Esophagus muscularis mucosa (tissue), 4 donors: ENCODE measurements around the gene ANP32E. TPM values are rescaled to one million over a fixed set of nuclear protein-coding genes. Genes with fewer than 3 reads are reported as not detected.
A peak's percentile ranks its signal among the peaks of the same experiment; 100 is the strongest.

Source experiments
- DNase-seq: peaks from one replicate; pipeline ENCODE4 v3.0.0-alpha.2; 2017; ENCODE audit errors: extremely low spot score
- H3K27ac ChIP-seq, 4 donors: fragments of 200-600 bp; sonication (generic); replicated peaks in 1 of 4; 1 replicate in 3 of 4; 2 replicates in 1 of 4; pipeline ENCODE4 v1.5.1; 2016 to 2019; ENCODE audit warnings: mild to moderate bottlenecking in 1 of 4
- H3K27me3 ChIP-seq, 4 donors: fragments of 200-600 bp; sonication (generic); one replicate each; pipeline versions ENCODE4 v1.5.1 to v1.6.0; 2016 to 2019
- H3K36me3 ChIP-seq, 4 donors: fragments of 200-600 bp; sonication (generic); one replicate each; pipeline ENCODE4 v1.5.1; 2016 to 2019
- H3K4me1 ChIP-seq, 4 donors: fragments of 200-600 bp; sonication (generic); one replicate each; pipeline ENCODE4 v1.5.1; 2016 to 2019
- H3K4me3 ChIP-seq, 4 donors: fragments of 200-600 bp; sonication (generic); 1 replicate in 2 of 4; 2 replicates in 2 of 4; pipeline ENCODE4 v1.5.1; 2016 to 2019; ENCODE audit warnings: mild to moderate bottlenecking in 4 of 4, moderate library complexity in 1 of 4
- H3K9me3 ChIP-seq, 4 donors: fragments of 200-600 bp; sonication (generic); 1 replicate in 3 of 4; 2 replicates in 1 of 4; pipeline ENCODE4 v1.5.1; 2016 to 2019
- CTCF ChIP-seq, 3 experiments: fragments of 200-600 bp in 2 of 3; fragments of 450-650 bp in 1 of 3; sonication (generic) in 2 of 3; IDR thresholded peaks; one replicate each; pipeline ENCODE4 v1.5.1; 2017 to 2019; ENCODE audit warnings: antibody characterized with exemption in 3 of 3, mild to moderate bottlenecking in 2 of 3, moderate library complexity in 1 of 3
- EP300 ChIP-seq: sonication (generic); formaldehyde crosslinking; IDR thresholded peaks from one replicate; pipeline ENCODE4 v1.6.1; 2017; ENCODE audit warnings: antibody characterized with exemption
- POLR2A ChIP-seq: fragments of 450-650 bp; IDR thresholded peaks from one replicate; pipeline ENCODE4 v1.6.1; 2017; ENCODE audit warnings: antibody characterized with exemption, moderate library complexity, mild to moderate bottlenecking, low read depth
- POLR2AphosphoS5 ChIP-seq, 2 donors: sonication (generic); formaldehyde crosslinking; IDR thresholded peaks; one replicate each; pipeline ENCODE4 v1.6.1; 2017; ENCODE audit warnings: antibody characterized with exemption in 2 of 2
- WGBS: methylation state at CpG from one replicate; pipeline ENCODE4 v1.1.5; 2018; 5-methylcytosine and 5-hydroxymethylcytosine counted together
- intact Hi-C: fragments of 100-400 bp; cut with DNase I; formaldehyde crosslinking; loops from one replicate; pipeline ENCODE4 v1.15.1; 2023
- total RNA-seq, 4 donors: library from RNA; depleted of rRNA; stranded (reverse); fragments of >200 nt; gene quantifications; one replicate each; pipeline versions ENCODE4 v1.1.0 to v1.2.1, GENCODE V29; 2016

The ANP32E gene
- total RNA-seq, 4 donors from 2014 or later = 15.6 to 20.3 (median 18.6) TPM

- Histone ChIP-seq H3K4me1 (no peaks in the 10 kb centered on the region), H3K27me3 (no peaks in the 10 kb centered on the region), H3K27ac (no peak overlapping the region), H3K9me3 (no peaks in the 10 kb centered on the region), H3K36me3 (no peaks in the 10 kb centered on the region), H3K4me3 (no peak overlapping the region)
- WGBS = 91% methylated on average over 7 of the region's 7 CpGs
- TF ChIP-seq POLR2A = no peak
- TF ChIP-seq POLR2AphosphoS5 (IDR thresholded peaks at IDR 0.05) = no peak
- no peak for TF ChIP-seq CTCF (IDR thresholded peaks at IDR 0.05)
- no peak for TF ChIP-seq EP300
- peak; percentile 50 for DNase-seq
- intact Hi-C loops = no loop called here
These were observed 28.5 kb downstream of the ANP32E start for GRCh38 chr1:150207281-150207971.

GRCh38 chr1:150196417-150196816 lies 39.5 kb downstream of the ANP32E start:
- DNase-seq = no peak
- no peak overlapping the region for H3K4me3 ChIP-seq
- intact Hi-C loops = no loop called here
- H3K9me3 ChIP-seq = no peaks in the 10 kb centered on the region
- H3K27me3 ChIP-seq = peaks cover 0 to 7% (median 0%) of the 10 kb centered on the region in 4 donors
- no peaks in the 10 kb centered on the region for H3K4me1 ChIP-seq
- no peaks in the 10 kb centered on the region for H3K36me3 ChIP-seq
- H3K27ac ChIP-seq = no peak overlapping the region
- TF ChIP-seq POLR2AphosphoS5 (IDR thresholded peaks at IDR 0.05) (no peak), POLR2A (no peak), CTCF (IDR thresholded peaks at IDR 0.05) (no peak), EP300 (no peak)
- 96% methylated on average over 1 of the region's 1 CpG for WGBS

DNA sequence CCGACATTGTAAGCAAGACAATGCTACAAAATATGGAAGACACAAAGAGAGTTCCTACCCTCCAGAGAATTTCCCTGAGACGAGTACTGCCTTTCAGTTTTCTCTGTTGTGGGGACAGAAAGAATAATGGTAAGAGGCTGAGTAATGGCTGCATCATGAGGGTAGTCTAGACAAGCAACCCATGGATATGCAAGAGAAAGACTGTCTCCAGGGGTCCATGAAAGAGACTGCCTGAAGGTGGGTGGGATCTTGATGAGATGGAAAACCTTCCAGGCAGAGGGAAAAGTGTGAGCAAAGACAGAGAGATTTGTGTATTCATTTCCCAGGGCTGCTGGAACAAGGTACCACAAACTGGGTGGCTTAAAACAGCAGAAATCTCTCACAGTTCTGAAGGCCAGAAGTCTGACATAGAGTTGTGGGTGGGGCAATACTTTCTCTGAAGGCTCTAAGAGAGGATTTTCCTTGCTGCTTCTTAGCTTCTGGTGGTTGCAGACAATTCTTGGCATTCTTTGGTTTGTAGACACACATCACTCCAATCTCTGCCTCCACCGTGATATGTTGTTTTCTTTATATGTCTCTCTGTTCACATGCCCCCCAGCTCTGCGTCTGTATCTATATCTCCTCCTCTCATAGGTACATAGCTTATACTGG lies 41.4 kb downstream of the ANP32E start:
- 80% methylated on average over 4 of the region's 4 CpGs for WGBS
- Histone ChIP-seq H3K27ac (no peak overlapping the region), H3K27me3 (peaks cover 0 to 7% (median 0%) of the 10 kb centered on the region in 4 donors), H3K4me3 (no peak overlapping the region), H3K4me1 (no peaks in the 10 kb centered on the region), H3K9me3 (no peaks in the 10 kb centered on the region), H3K36me3 (no peaks in the 10 kb centered on the region)
- TF ChIP-seq EP300 = no peak
- no peak for TF ChIP-seq CTCF (IDR thresholded peaks at IDR 0.05)
- no peak for TF ChIP-seq POLR2A
- TF ChIP-seq POLR2AphosphoS5 (IDR thresholded peaks at IDR 0.05) = no peak
- DNase-seq = no peak
- intact Hi-C loops = no loop called here

DNA sequence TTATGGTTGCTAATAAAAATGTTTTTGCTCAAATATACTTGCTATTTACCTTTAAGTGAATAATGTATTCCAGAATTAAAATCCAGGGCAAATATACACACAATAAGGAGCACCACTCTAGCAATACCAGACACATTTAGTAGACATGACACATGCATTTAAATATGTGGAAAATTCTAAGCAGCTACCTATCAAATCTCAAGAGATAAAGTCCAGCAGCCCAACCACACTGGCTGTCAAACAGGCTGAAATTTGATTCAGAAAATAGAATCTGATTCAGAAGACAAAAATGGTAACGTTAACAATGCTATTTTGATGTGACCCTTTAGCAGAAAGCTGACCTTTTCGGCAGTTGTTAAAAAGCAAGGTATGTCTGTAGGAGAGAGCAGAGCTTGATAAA lies 43.9 kb downstream of the ANP32E start:
- Histone ChIP-seq H3K27ac (no peak overlapping the region), H3K9me3 (no peaks in the 10 kb centered on the region), H3K27me3 (peaks cover 0 to 7% (median 0%) of the 10 kb centered on the region in 4 donors), H3K4me1 (peaks cover under 1 to 9% (median 3%) of the 10 kb centered on the region in 4 donors), H3K4me3 (no peak overlapping the region), H3K36me3 (no peaks in the 10 kb centered on the region)
- 51% methylated on average over 2 of the region's 2 CpGs for WGBS
- intact Hi-C loops = no loop called here
- TF ChIP-seq CTCF (IDR thresholded peaks at IDR 0.05) (no peak), EP300 (no peak), POLR2AphosphoS5 (IDR thresholded peaks at IDR 0.05) (no peak), POLR2A (no peak)
- DNase-seq = no peak
